NCI-H226 (cell line): Measurements from ENCODE around the gene HK1.

Experiments used
- DNase-seq: peaks from one replicate; pipeline ENCODE4 v3.0.0-alpha.2; 2015

HK1 gene

GRCh38 chr10:69352569-69353264 is 74.4 kb downstream of the HK1 start:
- peak; percentile 77 for DNase-seq

GRCh38 chr10:69353977-69354635 is 75.8 kb downstream of the HK1 start:
- DNase-seq = no peak

- DNase-seq = no peak
Measured at GRCh38 chr10:69356187-69356586, 77.9 kb downstream of the HK1 start.

- DNase-seq = no peak
Measured at GRCh38 chr10:69358148-69358795, 80.0 kb downstream of the HK1 start.

GRCh38 chr10:69359148-69359547 is 80.9 kb downstream of the HK1 start:
- DNase-seq = no peak

GRCh38 chr10:69359594-69359993 is 81.3 kb downstream of the HK1 start:
- no peak for DNase-seq

- peak; percentile 92 for DNase-seq
Measured at GRCh38 chr10:69360485-69361302, 82.4 kb downstream of the HK1 start.

GRCh38 chr10:69361303-69361614 is 83.0 kb downstream of the HK1 start:
- DNase-seq = no peak

GRCh38 chr10:69362471-69362954 is 84.2 kb downstream of the HK1 start:
- no peak for DNase-seq

- no peak for DNase-seq
Measured at GRCh38 chr10:69363666-69364065, 85.4 kb downstream of the HK1 start.

GRCh38 chr10:69364232-69364940 is 86.1 kb downstream of the HK1 start:
- no peak for DNase-seq

GRCh38 chr10:69366738-69367137 is 88.4 kb downstream of the HK1 start:
- DNase-seq = no peak

GRCh38 chr10:69367469-69367868 is 89.2 kb downstream of the HK1 start:
- DNase-seq = no peak

- peak; percentile 88 for DNase-seq
Measured at GRCh38 chr10:69372126-69372980, 94.1 kb downstream of the HK1 start.

- no peak for DNase-seq
Measured at GRCh38 chr10:69374242-69374641, 95.9 kb downstream of the HK1 start.

GRCh38 chr10:69374931-69375306 is 96.6 kb downstream of the HK1 start:
- DNase-seq = no peak

- peak; percentile 90 for DNase-seq
Measured at GRCh38 chr10:69375307-69376151, 97.2 kb downstream of the HK1 start.

GRCh38 chr10:69376662-69377061 is 98.4 kb downstream of the HK1 start:
- DNase-seq = no peak

- no peak for DNase-seq
Measured at GRCh38 chr10:69377191-69377590, 98.9 kb downstream of the HK1 start.

GRCh38 chr10:69377933-69378332 is 99.6 kb downstream of the HK1 start:
- DNase-seq = no peak

- no peak for DNase-seq
Measured at GRCh38 chr10:69379800-69380199, 101.5 kb downstream of the HK1 start.
